HCT116 (cell line): ENCODE measurements around the gene LAMB4. TPM values are rescaled to one million over a fixed set of nuclear protein-coding genes. Genes with fewer than 3 reads are reported as not detected.

Experiments used
- ATAC-seq: fragments of 200-7000 bp; cut with Tn5 transposase; 2 replicates; pipeline ENCODE4 v1.9.1; 2020; ENCODE audit warnings: mild to moderate bottlenecking, moderate library complexity
- BruUV-seq: library from RNA; stranded (reverse); fragments of 400-500 nt; replicated peaks from 2 replicates; lab custom pipeline; 2021; lab: Mats Ljungman, UMichigan
- CTCF ChIA-PET: fragments of 300-600 bp; sonication (Branson Sonifier 250); formaldehyde crosslinking; loops from one replicate; lab custom pipeline; 2021; ENCODE audit warnings: antibody characterized with exemption; lab: Charles Lee
- POLR2A ChIA-PET: fragments of 300-600, 350-600 bp; sonication (Branson Sonifier 250); formaldehyde crosslinking; loops from one replicate; lab custom pipeline; 2021; ENCODE audit warnings: antibody characterized with exemption; lab: Charles Lee
- RAD21 ChIA-PET, 2 experiments: fragments of 300-600 bp; sonication (Branson Sonifier 250); formaldehyde crosslinking; loops; one replicate each; lab custom pipeline; 2023; ENCODE audit warnings: low total read pairs in 2 of 2; ENCODE audit not compliant: uncharacterized antibody in 2 of 2, unreplicated experiment in 2 of 2, low non-redundant PET in 1 of 2; lab: Charles Lee
- DNase-seq: peaks from one replicate; pipeline ENCODE4 v3.0.0-alpha.2; 2010; ENCODE audit warnings: low read depth, low spot score
- H2AFZ ChIP-seq: fragments of 200-600 bp; shearing (Covaris generic), sonication (generic); 2 replicates; pipeline ENCODE4 v1.6.1; 2017; ENCODE audit warnings: low read depth, mixed run types, mixed read lengths, antibody characterized with exemption, low read length; ENCODE audit not compliant: poor library complexity, severe bottlenecking
- H3K27ac ChIP-seq: 2 replicates; pipeline ENCODE4 v1.5.1; 2012; ENCODE audit warnings: low read depth, low read length
- H3K27me3 ChIP-seq: fragments of 200-600 bp; sonication (generic); 2 replicates; pipeline ENCODE4 v1.6.1; 2016; ENCODE audit warnings: mixed run types, low read length, mixed read lengths; ENCODE audit not compliant: insufficient read depth
- H3K36me3 ChIP-seq, 2 experiments: fragments of 200-500 bp in 1 of 2; fragments of 200-600 bp in 1 of 2; sonication (Bioruptor generic) in 1 of 2; sonication (generic) in 1 of 2; 2 replicates each; pipeline versions ENCODE4 v1.5.1 to v1.6.1; 2014 to 2016; ENCODE audit warnings: low read length in 2 of 2, inconsistent platforms in 1 of 2, mixed read lengths in 1 of 2, mixed run types in 1 of 2; ENCODE audit not compliant: insufficient read depth in 2 of 2, control insufficient read depth in 1 of 2
- H3K4me1 ChIP-seq, 2 experiments: fragments of 200-600 bp in 1 of 2; sonication (generic) in 1 of 2; 2 replicates each; pipeline versions ENCODE4 v1.5.1 to v1.6.1; 2012 to 2017; ENCODE audit warnings: low read length in 2 of 2, inconsistent platforms in 1 of 2, mild to moderate bottlenecking in 1 of 2, mixed read lengths in 1 of 2, mixed run types in 1 of 2, moderate library complexity in 1 of 2; ENCODE audit not compliant: insufficient read depth in 2 of 2, control insufficient read depth in 1 of 2
- H3K4me2 ChIP-seq: fragments of 200-600 bp; sonication (generic); 2 replicates; pipeline ENCODE4 v1.6.1; 2017; ENCODE audit warnings: mixed run types, low read length, mixed read lengths
- H3K4me3 ChIP-seq, 2 experiments: fragments of 200-600 bp in 1 of 2; sonication (generic) in 1 of 2; replicated peaks in 1 of 2; 2 replicates each; pipeline ENCODE4 v1.5.1; 2011 to 2016; ENCODE audit warnings: low read length in 2 of 2, control low read depth in 1 of 2, low read depth in 1 of 2, mild to moderate bottlenecking in 1 of 2, mixed read lengths in 1 of 2, mixed run types in 1 of 2
- H3K79me2 ChIP-seq: fragments of 200-600 bp; sonication (generic); 2 replicates; pipeline ENCODE4 v1.6.1; 2017; ENCODE audit warnings: mild to moderate bottlenecking, mixed run types, low read length, moderate library complexity, mixed read lengths; ENCODE audit not compliant: insufficient read depth
- H3K9ac ChIP-seq: fragments of 200-600 bp; sonication (generic); 2 replicates; pipeline ENCODE4 v1.6.1; 2016; ENCODE audit warnings: low read length, mixed read lengths
- H3K9me2 ChIP-seq: fragments of 200-600 bp; sonication (generic), shearing (Covaris generic); 2 replicates; pipeline ENCODE4 v1.6.1; 2017; ENCODE audit warnings: mixed run types, mild to moderate bottlenecking, moderate library complexity; ENCODE audit not compliant: insufficient read depth
- H3K9me3 ChIP-seq, 2 experiments: fragments of 200-500 bp in 1 of 2; fragments of 200-600 bp in 1 of 2; sonication (Bioruptor generic) in 1 of 2; sonication (generic) in 1 of 2; 2 replicates each; pipeline ENCODE4 v1.6.1; 2014 to 2017; ENCODE audit warnings: low read length in 2 of 2, mixed read lengths in 2 of 2, inconsistent platforms in 1 of 2, low read depth in 1 of 2, mild to moderate bottlenecking in 1 of 2, mixed run types in 1 of 2, moderate library complexity in 1 of 2; ENCODE audit not compliant: control insufficient read depth in 1 of 2, insufficient read depth in 1 of 2
- H4K20me1 ChIP-seq: fragments of 200-600 bp; sonication (generic), shearing (Covaris generic); 2 replicates; pipeline ENCODE4 v1.6.1; 2017; ENCODE audit warnings: mixed run types, mild to moderate bottlenecking, moderate library complexity; ENCODE audit not compliant: insufficient read depth
- ATF3 ChIP-seq: IDR thresholded peaks from 2 replicates; pipeline ENCODE4 v1.6.1; 2012
- CTCF ChIP-seq, 3 experiments: fragments of 200-600 bp in 1 of 3; sonication (generic) in 1 of 3; IDR thresholded peaks in 2 of 3; conservative IDR thresholded peaks in 1 of 3; 2 replicates each; pipeline ENCODE4 v1.5.1; 2012 to 2017; ENCODE audit warnings: low read depth in 2 of 3, low read length in 2 of 3, antibody characterized with exemption in 1 of 3, borderline replicate concordance in 1 of 3, control low read depth in 1 of 3, mild to moderate bottlenecking in 1 of 3, mixed read lengths in 1 of 3, mixed run types in 1 of 3, moderate library complexity in 1 of 3; ENCODE audit not compliant: insufficient read depth in 1 of 3
- EGR1 ChIP-seq: IDR thresholded peaks from 2 replicates; pipeline ENCODE4 v1.6.1; 2012; ENCODE audit warnings: low read depth
- FOSL1 ChIP-seq: IDR thresholded peaks from 2 replicates; pipeline ENCODE4 v1.6.1; 2012; ENCODE audit warnings: low read depth
- JUND ChIP-seq: IDR thresholded peaks from 2 replicates; pipeline ENCODE4 v1.6.1; 2012
- MAX ChIP-seq: IDR thresholded peaks from 2 replicates; pipeline ENCODE4 v1.6.1; 2012
- POLR2AphosphoS5 ChIP-seq: IDR thresholded peaks from 2 replicates; pipeline ENCODE4 v1.6.1; 2011; ENCODE audit warnings: mild to moderate bottlenecking, low read depth, low read length, moderate library complexity
- RAD21 ChIP-seq: IDR thresholded peaks from 2 replicates; pipeline ENCODE4 v1.6.1; 2012; ENCODE audit warnings: low read depth, mild to moderate bottlenecking
- SRF ChIP-seq: IDR thresholded peaks from 2 replicates; pipeline ENCODE4 v1.6.1; 2012; ENCODE audit warnings: low read depth
- TCF7L2 ChIP-seq: IDR thresholded peaks from 2 replicates; pipeline ENCODE4 v1.7.0; 2011; ENCODE audit warnings: borderline replicate concordance, inconsistent platforms; ENCODE audit not compliant: insufficient read depth, insufficient read length; ENCODE audit errors: extremely low read depth
- YY1 ChIP-seq: IDR thresholded peaks from 2 replicates; pipeline ENCODE4 v1.6.1; 2011; ENCODE audit warnings: low read length, low read depth, moderate library complexity, mild to moderate bottlenecking; ENCODE audit not compliant: insufficient replicate concordance; ENCODE audit errors: extremely low read depth
- ZFX ChIP-seq: fragments of 450-650 bp; IDR thresholded peaks from 2 replicates; pipeline ENCODE4 v1.6.1; 2017
- ZNF274 ChIP-seq: fragments of 200-500 bp; sonication (Bioruptor generic); IDR thresholded peaks from 2 replicates; pipeline ENCODE4 v1.6.1; 2014; ENCODE audit warnings: mild to moderate bottlenecking, low read depth, low read length, inconsistent platforms
- intact Hi-C: fragments of 100-400 bp; cut with micrococcal nuclease; formaldehyde crosslinking; loops from 2 replicates; pipeline ENCODE4 v1.10.0; 2022
- total RNA-seq: library from RNA; stranded (reverse); gene quantifications from one replicate; pipeline ENCODE4 v1.2.1, GENCODE V29; 2021; ENCODE audit not compliant: unreplicated experiment

The LAMB4 gene
- total RNA-seq, 1 experiment from 2014 or later: not detected

GRCh38 chr7:108044345-108044744, 85.8 kb downstream of the LAMB4 start:
- H3K9me3 ChIP-seq: no peaks in the 10 kb centered on the region

More at GRCh38 chr7:108044345-108044744, 85.8 kb downstream of the LAMB4 start:
- RAD21 ChIA-PET: no interaction called here
- no TSS peak for BruUV-seq
- TF ChIP-seq EGR1 (no peak), MAX (no peak), FOSL1 (no peak), POLR2AphosphoS5 (no peak), CTCF (IDR thresholded peaks at IDR 0.05 in 2 of 3, conservative IDR thresholded peaks at IDR 0.05 in 1 of 3; ENCODE audit: borderline replicate concordance in 1 of 3, insufficient read depth in 1 of 3, low read depth in 2 of 3, low read length in 2 of 3) (no peak), ZNF274 (no peak), YY1 (no peak), SRF (no peak), TCF7L2 (no peak), JUND (no peak), ATF3 (no peak), ZFX (no peak), RAD21 (no peak)
- TF ChIP-seq, all 23 proteins: peak for 0
- Histone ChIP-seq H3K79me2 (no peaks in the 10 kb centered on the region), H3K4me2 (no peak overlapping the region), H3K27me3 (no peaks in the 10 kb centered on the region), H3K4me1 (no peaks in the 10 kb centered on the region), H3K9ac (no peak overlapping the region), H3K9me2 (peaks cover 3% of the 10 kb centered on the region; the same call in 1 of the 2 replicates), H3K4me3 (no peak overlapping the region), H3K36me3 (no peaks in the 10 kb centered on the region), H4K20me1 (no peaks in the 10 kb centered on the region), H3K27ac (no peak overlapping the region), H2AFZ (no peak overlapping the region)
- ATAC-seq (no peak), DNase-seq (no peak)
- POLR2A ChIA-PET: no interaction called here
- intact Hi-C loops: no loop called here
- CTCF ChIA-PET: no interaction called here
